Loucy (cell line): ENCODE results near the gene CEACAM21.
"Not testable (repeated sequence)": the region's sequence is repeated elsewhere in the genome, so short reads cannot be mapped to it uniquely, and the experiment has no call there.

Experiments used
- H2AFZ ChIP-seq: fragments of 200-600 bp; sonication (generic); 2 replicates; pipeline ENCODE4 v1.6.0; 2016; ENCODE audit warnings: antibody characterized with exemption, mild to moderate bottlenecking, low read length, moderate library complexity
- H3F3A ChIP-seq: fragments of 200-600 bp; 2 replicates; pipeline ENCODE4 v1.6.0; 2016; ENCODE audit warnings: antibody characterized with exemption, low read depth, mild to moderate bottlenecking
- H3K27me3 ChIP-seq: fragments of 200-600 bp; sonication (generic); 2 replicates; pipeline ENCODE4 v1.6.1; 2014; ENCODE audit warnings: low read length, mild to moderate bottlenecking; ENCODE audit not compliant: insufficient read depth, poor library complexity, severe bottlenecking
- H3K36me3 ChIP-seq: fragments of 200-600 bp; sonication (generic); 2 replicates; pipeline ENCODE4 v1.6.1; 2016; ENCODE audit warnings: low read length; ENCODE audit not compliant: insufficient read depth
- H3K4me1 ChIP-seq: fragments of 200-600 bp; sonication (generic); 2 replicates; pipeline ENCODE4 v1.5.1; 2014; ENCODE audit warnings: low read length, mild to moderate bottlenecking; ENCODE audit not compliant: insufficient read depth, poor library complexity, severe bottlenecking
- H3K4me2 ChIP-seq: fragments of 200-600 bp; sonication (generic); 2 replicates; pipeline ENCODE4 v1.6.0; 2014; ENCODE audit warnings: antibody characterized with exemption, low read length, low read depth, mild to moderate bottlenecking; ENCODE audit not compliant: poor library complexity, severe bottlenecking
- H3K4me3 ChIP-seq: fragments of 200-600 bp; sonication (generic); 2 replicates; pipeline ENCODE4 v1.5.1; 2014; ENCODE audit warnings: low read length, mild to moderate bottlenecking, mixed read lengths; ENCODE audit not compliant: poor library complexity, severe bottlenecking
- H3K79me2 ChIP-seq: fragments of 200-600 bp; sonication (generic); 2 replicates; pipeline ENCODE4 v1.6.1; 2014; ENCODE audit warnings: low read length; ENCODE audit not compliant: insufficient read depth
- H3K9ac ChIP-seq: fragments of 200-600 bp; sonication (generic); 2 replicates; pipeline ENCODE4 v1.6.0; 2014; ENCODE audit warnings: mild to moderate bottlenecking, low read depth, low read length, moderate library complexity; ENCODE audit not compliant: poor library complexity, severe bottlenecking
- H3K9me2 ChIP-seq: fragments of 200-600 bp; sonication (generic); replicated peaks from 2 replicates; pipeline ENCODE4 v1.6.1; 2016; ENCODE audit warnings: low read depth, low read length, mixed read lengths
- H3K9me3 ChIP-seq: fragments of 200-600 bp; sonication (generic); 2 replicates; pipeline ENCODE4 v1.6.1; 2014; ENCODE audit warnings: mild to moderate bottlenecking, antibody characterized with exemption, low read length, low read depth; ENCODE audit not compliant: insufficient read depth
- H4K20me1 ChIP-seq: fragments of 200-600 bp; sonication (generic); 2 replicates; pipeline ENCODE4 v1.6.0; 2014; ENCODE audit warnings: antibody characterized with exemption, low read length, mild to moderate bottlenecking; ENCODE audit not compliant: insufficient read depth, poor library complexity, severe bottlenecking
- CTCF ChIP-seq: fragments of 200-600 bp; sonication (generic); conservative IDR thresholded peaks from 2 replicates; pipeline ENCODE4 v1.5.1; 2014; ENCODE audit warnings: mild to moderate bottlenecking, antibody characterized with exemption, low read length
- EZH2phosphoT487 ChIP-seq: fragments of 200-600 bp; IDR thresholded peaks from 2 replicates; pipeline ENCODE4 v1.6.1; 2018; ENCODE audit warnings: antibody characterized with exemption, mild to moderate bottlenecking, moderate library complexity, borderline replicate concordance

CEACAM21 gene

GRCh38 chr19:41577833-41578232 is 1.9 kb downstream of the CEACAM21 start:
- no peaks in the 10 kb centered on the region for H4K20me1 ChIP-seq
- H3K4me3 ChIP-seq, result peak overlapping the region; percentile 80
- H3K79me2 ChIP-seq, result no peaks in the 10 kb centered on the region
- no peaks in the 10 kb centered on the region for H3F3A ChIP-seq
- peak overlapping the region; percentile 81 for H3K4me2 ChIP-seq
- H2AFZ ChIP-seq, result no peak overlapping the region
- H3K9ac ChIP-seq, result peak overlapping the region; percentile 71
- H3K4me1 ChIP-seq, result peaks cover 34% of the 10 kb centered on the region
- TF ChIP-seq CTCF, result no peak
- no peak for TF ChIP-seq EZH2phosphoT487
- H3K9me2 ChIP-seq, result no peaks in the 10 kb centered on the region
- H3K9me3 ChIP-seq, result peaks cover 10% of the 10 kb centered on the region; the same call in 1 of the 2 replicates
- no peaks in the 10 kb centered on the region for H3K27me3 ChIP-seq
- H3K36me3 ChIP-seq, result no peaks in the 10 kb centered on the region

GRCh38 chr19:41578886-41579285 is 2.9 kb downstream of the CEACAM21 start:
- peaks cover 10% of the 10 kb centered on the region; the same call in 1 of the 2 replicates for H3K9me3 ChIP-seq
- no peak overlapping the region for H3K4me3 ChIP-seq
- no peaks in the 10 kb centered on the region for H4K20me1 ChIP-seq
- peak overlapping the region; percentile 81 for H3K4me2 ChIP-seq
- peaks cover 34% of the 10 kb centered on the region for H3K4me1 ChIP-seq
- H3K36me3 ChIP-seq, result no peaks in the 10 kb centered on the region
- no peak overlapping the region for H2AFZ ChIP-seq
- no peaks in the 10 kb centered on the region for H3K79me2 ChIP-seq
- H3K27me3 ChIP-seq, result no peaks in the 10 kb centered on the region
- H3F3A ChIP-seq, result no peaks in the 10 kb centered on the region
- no peak overlapping the region for H3K9ac ChIP-seq
- H3K9me2 ChIP-seq, result no peaks in the 10 kb centered on the region
- TF ChIP-seq CTCF, result no peak
- TF ChIP-seq EZH2phosphoT487, result no peak

- not testable (repeated sequence) for H3F3A ChIP-seq, H3K79me2 ChIP-seq, H3K9me2 ChIP-seq, H3K4me3 ChIP-seq, H3K36me3 ChIP-seq, H3K9ac ChIP-seq, H2AFZ ChIP-seq, H3K9me3 ChIP-seq, H3K4me2 ChIP-seq, H3K27me3 ChIP-seq, H4K20me1 ChIP-seq
- H3K4me1 ChIP-seq, result peaks cover 28% of the 10 kb centered on the region
These were observed 5.1 kb downstream of the CEACAM21 start for GRCh38 chr19:41581068-41581467.

- not testable (repeated sequence) for H4K20me1 ChIP-seq, H3K9me3 ChIP-seq, H3K36me3 ChIP-seq
These were observed 6.7 kb downstream of the CEACAM21 start for GRCh38 chr19:41582577-41583182.

More at GRCh38 chr19:41582577-41583182, 6.7 kb downstream of the CEACAM21 start:
- H3F3A ChIP-seq, H3K9me2 ChIP-seq, H3K4me3 ChIP-seq, H2AFZ ChIP-seq, H3K4me2 ChIP-seq, H3K79me2 ChIP-seq, H3K9ac ChIP-seq, H3K27me3 ChIP-seq: not testable (repeated sequence)
- peaks cover 12% of the 10 kb centered on the region for H3K4me1 ChIP-seq
